H9 (cell line): ENCODE results near the gene WFDC10A. TPM values are rescaled to one million over a fixed set of nuclear protein-coding genes. Genes with fewer than 3 reads are reported as not detected.

ENCODE experiments used
- DNase-seq: peaks from one replicate; pipeline ENCODE4 v3.0.0-alpha.2; 2017
- H2AFZ ChIP-seq: one replicate; pipeline ENCODE4 v1.6.1; 2013; ENCODE audit warnings: mild to moderate bottlenecking, low read length, control low read depth, moderate library complexity
- H2AK5ac ChIP-seq: 2 replicates; pipeline ENCODE4 v1.6.1; 2013; ENCODE audit warnings: low read length, control low read depth, mixed read lengths; ENCODE audit not compliant: insufficient read length
- H2BK120ac ChIP-seq: one replicate; pipeline ENCODE4 v1.6.1; 2013; ENCODE audit warnings: low read depth, mild to moderate bottlenecking, low read length, control low read depth, inconsistent platforms; ENCODE audit not compliant: poor library complexity, severe bottlenecking
- H2BK12ac ChIP-seq: 2 replicates; pipeline ENCODE4 v1.6.1; 2013; ENCODE audit warnings: low read length, control low read depth, mixed read lengths, low read depth; ENCODE audit not compliant: insufficient read length
- H2BK15ac ChIP-seq: 2 replicates; pipeline ENCODE4 v1.6.1; 2013; ENCODE audit warnings: low read depth, low read length, control low read depth
- H2BK20ac ChIP-seq: one replicate; pipeline ENCODE4 v1.6.1; 2013; ENCODE audit warnings: low read depth, mild to moderate bottlenecking, low read length, control low read depth, inconsistent platforms; ENCODE audit not compliant: poor library complexity, severe bottlenecking
- H2BK5ac ChIP-seq: 2 replicates; pipeline ENCODE4 v1.6.1; 2013; ENCODE audit warnings: low read length, control low read depth, mixed read lengths; ENCODE audit not compliant: insufficient read length
- H3K14ac ChIP-seq: 2 replicates; pipeline ENCODE4 v1.6.1; 2013; ENCODE audit warnings: low read length, control low read depth; ENCODE audit not compliant: insufficient read depth
- H3K18ac ChIP-seq: 2 replicates; pipeline ENCODE4 v1.6.1; 2013; ENCODE audit warnings: low read depth, mild to moderate bottlenecking, mixed read lengths, low read length, control low read depth; ENCODE audit not compliant: insufficient read length
- H3K23ac ChIP-seq: 2 replicates; pipeline ENCODE4 v1.6.1; 2013; ENCODE audit warnings: low read length, control low read depth, mixed read lengths, low read depth; ENCODE audit not compliant: insufficient read length
- H3K23me2 ChIP-seq: 2 replicates; pipeline ENCODE4 v1.6.1; 2013; ENCODE audit warnings: low read depth, mild to moderate bottlenecking, mixed read lengths, low read length, control low read depth; ENCODE audit not compliant: insufficient read length, poor library complexity, severe bottlenecking
- H3K27ac ChIP-seq: 2 replicates; pipeline ENCODE4 v1.5.1; 2013; ENCODE audit warnings: low read length, control low read depth, mixed read lengths, low read depth; ENCODE audit not compliant: insufficient read length
- H3K27me3 ChIP-seq: 2 replicates; pipeline ENCODE4 v1.6.1; 2013; ENCODE audit warnings: low read length, control low read depth, inconsistent platforms; ENCODE audit not compliant: insufficient read depth
- H3K4ac ChIP-seq: 2 replicates; pipeline ENCODE4 v1.6.1; 2013; ENCODE audit warnings: low read depth, mild to moderate bottlenecking, control low read depth, inconsistent platforms, low read length, moderate library complexity
- H3K4me1 ChIP-seq: 2 replicates; pipeline ENCODE4 v1.6.1; 2013; ENCODE audit warnings: low read length, control low read depth, inconsistent platforms; ENCODE audit not compliant: insufficient read depth
- H3K4me2 ChIP-seq: 2 replicates; pipeline ENCODE4 v1.6.1; 2013; ENCODE audit warnings: low read length, control low read depth, mixed read lengths; ENCODE audit not compliant: insufficient read length, insufficient read depth
- H3K56ac ChIP-seq: 2 replicates; pipeline ENCODE4 v1.6.1; 2013; ENCODE audit warnings: low read depth, mild to moderate bottlenecking, mixed read lengths, low read length, control low read depth; ENCODE audit not compliant: insufficient read length
- H3K79me1 ChIP-seq: 2 replicates; pipeline ENCODE4 v1.6.1; 2013; ENCODE audit warnings: low read depth, mild to moderate bottlenecking, moderate library complexity, low read length, control low read depth, inconsistent platforms; ENCODE audit not compliant: insufficient read depth, poor library complexity, severe bottlenecking
- H3K79me2 ChIP-seq: 2 replicates; pipeline ENCODE4 v1.6.1; 2013; ENCODE audit warnings: low read length, control low read depth, inconsistent platforms; ENCODE audit not compliant: insufficient read depth
- H3K9ac ChIP-seq: 2 replicates; pipeline ENCODE4 v1.6.1; 2013; ENCODE audit warnings: low read length, control low read depth, mixed read lengths; ENCODE audit not compliant: insufficient read length; ENCODE audit errors: extremely low read depth
- H3K9me3 ChIP-seq: one replicate; pipeline ENCODE4 v1.6.1; 2013; ENCODE audit warnings: low read depth, low read length, inconsistent platforms; ENCODE audit not compliant: control insufficient read depth
- H3T11ph ChIP-seq: one replicate; pipeline ENCODE4 v1.6.1; 2013; ENCODE audit warnings: mild to moderate bottlenecking, low read length, control low read depth, inconsistent platforms
- H4K20me1 ChIP-seq: one replicate; pipeline ENCODE4 v1.6.1; 2013; ENCODE audit not compliant: control insufficient read depth, insufficient read length, insufficient read depth
- H4K5ac ChIP-seq: 2 replicates; pipeline ENCODE4 v1.6.1; 2013; ENCODE audit warnings: low read depth, mild to moderate bottlenecking, mixed read lengths, low read length, control low read depth; ENCODE audit not compliant: insufficient read length
- H4K8ac ChIP-seq: replicated peaks from 2 replicates; pipeline ENCODE4 v1.6.1; 2013; ENCODE audit warnings: low read length, control low read depth, mixed read lengths, low read depth; ENCODE audit not compliant: insufficient read length
- H4K91ac ChIP-seq: 2 replicates; pipeline ENCODE4 v1.6.1; 2013; ENCODE audit warnings: low read depth, mild to moderate bottlenecking, moderate library complexity, mixed read lengths, low read length, control low read depth; ENCODE audit not compliant: insufficient read length
- H3K27ac Mint-ChIP-seq, 3 experiments: 2 replicates in 2 of 3; 3 replicates in 1 of 3; pipeline ENCODE4 v1.8.0; 2020 to 2021; ENCODE audit warnings: mixed read lengths in 3 of 3, mild to moderate bottlenecking in 1 of 3, moderate library complexity in 1 of 3
- H3K27me3 Mint-ChIP-seq: 2 replicates; pipeline ENCODE4 v1.8.0; 2021; ENCODE audit warnings: low read depth, mild to moderate bottlenecking, moderate library complexity, mixed read lengths
- H3K36me3 Mint-ChIP-seq, 3 experiments: 2 replicates in 2 of 3; 3 replicates in 1 of 3; pipeline ENCODE4 v1.8.0; 2020 to 2021; ENCODE audit warnings: low read depth in 3 of 3, mixed read lengths in 3 of 3; ENCODE audit not compliant: insufficient read depth in 1 of 3
- H3K4me1 Mint-ChIP-seq, 2 experiments: 2 replicates each; pipeline ENCODE4 v1.8.0; 2020; ENCODE audit warnings: mixed read lengths in 2 of 2
- H3K4me3 Mint-ChIP-seq, 2 experiments: 2 replicates in 1 of 2; 3 replicates in 1 of 2; pipeline ENCODE4 v1.8.0; 2020 to 2021; ENCODE audit warnings: mild to moderate bottlenecking in 2 of 2, mixed read lengths in 2 of 2, moderate library complexity in 1 of 2
- H3K9me3 Mint-ChIP-seq, 2 experiments: 2 replicates in 1 of 2; 3 replicates in 1 of 2; pipeline ENCODE4 v1.8.0; 2020; ENCODE audit warnings: mild to moderate bottlenecking in 2 of 2, mixed read lengths in 2 of 2, moderate library complexity in 1 of 2
- WGBS: extraction: QIAGEN DNeasy Blood & Tissue Kit; methylation state at CpG from one replicate; pipeline ENCODE4 v1.1.7; 2013; ENCODE audit warnings: missing lambda C conversion rate, low lambda C conversion rate, mixed read lengths; ENCODE audit not compliant: insufficient read length; ENCODE audit errors: extremely low coverage; 5-methylcytosine and 5-hydroxymethylcytosine counted together
- total RNA-seq: library from RNA; stranded (reverse); gene quantifications from 2 replicates; pipeline ENCODE4 v1.2.1, GENCODE V29; 2021
- TF ChIP-seq, protein P1 (sequence below): fragments of 200-600 bp; sonication (generic); conservative IDR thresholded peaks from 3 replicates; pipeline ENCODE4 v1.8.0; 2021; ENCODE audit warnings: antibody characterized with exemption, mild to moderate bottlenecking

Gene WFDC10A
- total RNA-seq, 1 experiment from 2014 or later = not detected

DNA sequence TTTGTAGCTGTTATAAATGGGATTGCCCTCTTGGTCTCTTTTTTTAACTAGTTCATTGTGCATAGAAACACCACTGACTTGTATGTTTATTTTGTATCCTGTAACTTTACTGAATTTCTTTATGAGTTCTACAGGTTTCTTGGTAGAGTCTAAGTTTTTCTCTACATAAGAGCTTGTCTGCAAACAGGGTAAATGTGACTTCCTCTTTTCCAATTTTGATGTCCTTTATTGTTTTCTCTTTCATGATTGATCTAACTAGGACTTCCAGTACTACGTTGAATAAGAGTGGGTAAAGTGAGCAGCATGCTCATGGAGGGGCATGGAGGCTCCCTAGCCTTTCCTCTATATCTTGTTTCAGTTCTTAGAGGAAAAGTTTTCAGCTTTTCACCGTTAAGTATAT, 3.0 kb upstream of the WFDC10A start:
- Histone ChIP-seq H2BK120ac (no peak overlapping the region), H2BK15ac (no peak overlapping the region), H3K4me1 (peaks cover 3% of the 10 kb centered on the region; the same call in 1 of the 2 replicates), H2BK20ac (no peak overlapping the region), H2BK5ac (no peak overlapping the region), H3K14ac (no peak overlapping the region), H4K91ac (no peak overlapping the region), H3K4me2 (no peak overlapping the region), H3T11ph (no peak overlapping the region), H3K27ac (no peak overlapping the region), H3K79me2 (no peaks in the 10 kb centered on the region), H3K56ac (no peak overlapping the region), H3K23ac (no peak overlapping the region), H2AK5ac (no peak overlapping the region), H3K9me3 (no peaks in the 10 kb centered on the region), H4K5ac (no peak overlapping the region), H3K4ac (no peak overlapping the region), H2AFZ (no peak overlapping the region), H4K20me1 (no peaks in the 10 kb centered on the region), H3K27me3 (no peaks in the 10 kb centered on the region), H3K9ac (no peak overlapping the region), H3K18ac (no peak overlapping the region), H4K8ac (no peak overlapping the region), H3K23me2 (no peaks in the 10 kb centered on the region), H3K79me1 (no peaks in the 10 kb centered on the region), H2BK12ac (no peak overlapping the region)
- Mint-ChIP-seq H3K9me3 (no peaks in the 10 kb centered on the region), H3K36me3 (no peaks in the 10 kb centered on the region), H3K27me3 (peaks cover 2% of the 10 kb centered on the region; the same call in 1 of the 2 replicates), H3K27ac (no peak overlapping the region), H3K4me1 (peaks cover 2 to 4% of the 10 kb centered on the region in 2 experiments), H3K4me3 (no peak overlapping the region)
- no CpG with 5 or more reads among the region's 2 CpGs for WGBS
- no peak for DNase-seq
- TF ChIP-seq, protein P1, sequence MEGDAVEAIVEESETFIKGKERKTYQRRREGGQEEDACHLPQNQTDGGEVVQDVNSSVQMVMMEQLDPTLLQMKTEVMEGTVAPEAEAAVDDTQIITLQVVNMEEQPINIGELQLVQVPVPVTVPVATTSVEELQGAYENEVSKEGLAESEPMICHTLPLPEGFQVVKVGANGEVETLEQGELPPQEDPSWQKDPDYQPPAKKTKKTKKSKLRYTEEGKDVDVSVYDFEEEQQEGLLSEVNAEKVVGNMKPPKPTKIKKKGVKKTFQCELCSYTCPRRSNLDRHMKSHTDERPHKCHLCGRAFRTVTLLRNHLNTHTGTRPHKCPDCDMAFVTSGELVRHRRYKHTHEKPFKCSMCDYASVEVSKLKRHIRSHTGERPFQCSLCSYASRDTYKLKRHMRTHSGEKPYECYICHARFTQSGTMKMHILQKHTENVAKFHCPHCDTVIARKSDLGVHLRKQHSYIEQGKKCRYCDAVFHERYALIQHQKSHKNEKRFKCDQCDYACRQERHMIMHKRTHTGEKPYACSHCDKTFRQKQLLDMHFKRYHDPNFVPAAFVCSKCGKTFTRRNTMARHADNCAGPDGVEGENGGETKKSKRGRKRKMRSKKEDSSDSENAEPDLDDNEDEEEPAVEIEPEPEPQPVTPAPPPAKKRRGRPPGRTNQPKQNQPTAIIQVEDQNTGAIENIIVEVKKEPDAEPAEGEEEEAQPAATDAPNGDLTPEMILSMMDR = no peak
